Gastrocnemius medialis (tissue), 4 donors: Measurements from ENCODE around the gene ITCH.

Source experiments
- POLR2A ChIP-seq, 2 donors: fragments of 450-650 bp; IDR thresholded peaks; one replicate each; pipeline ENCODE4 v1.6.1; 2017; ENCODE audit warnings: antibody characterized with exemption in 2 of 2, mild to moderate bottlenecking in 2 of 2, moderate library complexity in 2 of 2
- TF ChIP-seq, protein P1 (sequence below), 5 experiments: fragments of 450-650 bp in 3 of 5; fragments of 200-600 bp in 2 of 5; sonication (generic) in 2 of 5; IDR thresholded peaks in 4 of 5; conservative IDR thresholded peaks in 1 of 5; 1 replicate in 4 of 5; 2 replicates in 1 of 5; pipeline ENCODE4 v1.5.1; 2016 to 2019; ENCODE audit warnings: antibody characterized with exemption in 5 of 5, mild to moderate bottlenecking in 3 of 5, moderate library complexity in 3 of 5

DNA sequence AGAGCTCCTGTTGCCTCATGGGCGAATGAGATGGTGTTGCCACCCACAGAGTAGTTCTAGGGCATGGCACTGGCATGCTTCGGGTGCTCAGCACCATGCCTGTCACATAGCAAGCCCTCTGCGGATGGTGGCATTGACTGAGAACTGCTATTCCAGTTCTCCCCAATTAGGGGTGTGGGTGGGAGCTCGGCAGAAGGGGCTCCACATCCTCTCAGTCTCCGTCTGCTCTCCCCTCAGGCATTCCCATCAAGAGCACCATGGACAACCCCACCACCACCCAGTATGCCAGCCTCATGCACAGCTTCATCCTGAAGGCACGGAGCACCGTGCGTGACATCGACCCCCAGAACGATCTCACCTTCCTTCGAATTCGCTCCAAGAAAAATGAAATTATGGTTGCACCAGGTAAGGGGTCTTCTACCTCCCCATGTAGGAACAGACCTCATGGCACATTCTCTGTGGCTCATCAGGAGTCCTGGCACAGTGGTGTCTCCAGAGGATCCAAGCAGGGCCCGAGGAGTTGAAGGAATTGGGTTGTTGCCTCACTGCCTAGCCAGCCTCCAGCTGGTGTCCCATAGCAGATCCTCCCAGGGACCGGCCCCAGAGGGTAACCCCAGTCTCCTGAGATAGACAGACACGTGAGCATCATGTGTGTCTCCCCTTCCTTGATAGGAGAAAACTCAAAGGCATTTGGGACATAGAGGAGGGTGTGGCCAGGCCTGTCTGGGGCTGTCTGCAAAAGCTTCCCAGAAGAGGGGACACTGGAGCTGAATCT, 171.5 kb downstream of the ITCH start:
- TF ChIP-seq, protein P1, sequence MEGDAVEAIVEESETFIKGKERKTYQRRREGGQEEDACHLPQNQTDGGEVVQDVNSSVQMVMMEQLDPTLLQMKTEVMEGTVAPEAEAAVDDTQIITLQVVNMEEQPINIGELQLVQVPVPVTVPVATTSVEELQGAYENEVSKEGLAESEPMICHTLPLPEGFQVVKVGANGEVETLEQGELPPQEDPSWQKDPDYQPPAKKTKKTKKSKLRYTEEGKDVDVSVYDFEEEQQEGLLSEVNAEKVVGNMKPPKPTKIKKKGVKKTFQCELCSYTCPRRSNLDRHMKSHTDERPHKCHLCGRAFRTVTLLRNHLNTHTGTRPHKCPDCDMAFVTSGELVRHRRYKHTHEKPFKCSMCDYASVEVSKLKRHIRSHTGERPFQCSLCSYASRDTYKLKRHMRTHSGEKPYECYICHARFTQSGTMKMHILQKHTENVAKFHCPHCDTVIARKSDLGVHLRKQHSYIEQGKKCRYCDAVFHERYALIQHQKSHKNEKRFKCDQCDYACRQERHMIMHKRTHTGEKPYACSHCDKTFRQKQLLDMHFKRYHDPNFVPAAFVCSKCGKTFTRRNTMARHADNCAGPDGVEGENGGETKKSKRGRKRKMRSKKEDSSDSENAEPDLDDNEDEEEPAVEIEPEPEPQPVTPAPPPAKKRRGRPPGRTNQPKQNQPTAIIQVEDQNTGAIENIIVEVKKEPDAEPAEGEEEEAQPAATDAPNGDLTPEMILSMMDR (IDR thresholded peaks at IDR 0.05 in 4 of 5, conservative IDR thresholded peaks at IDR 0.05 in 1 of 5) = no peak
- TF ChIP-seq POLR2A (IDR thresholded peaks at IDR 0.05) = no peak
